Hematopoietic multipotent progenitor cell treated with erythropoietin and hydrocortisone succinate and interleukin-3 and kit ligand, for 4 days (in vitro differentiated cells): Measurements from ENCODE around the gene ATXN7.

Experiments used
- DNase-seq: peaks from one replicate; pipeline ENCODE4 v3.0.0-alpha.2; 2015

The ATXN7 gene

GRCh38 chr3:63968612-63969350 is 105.1 kb downstream of the ATXN7 start:
- DNase-seq, result no peak

GRCh38 chr3:63969876-63970275 is 106.2 kb downstream of the ATXN7 start:
- DNase-seq, result no peak

GRCh38 chr3:63970631-63971475 is 107.2 kb downstream of the ATXN7 start:
- DNase-seq, result peak; percentile 69

GRCh38 chr3:63972196-63972595 is 108.5 kb downstream of the ATXN7 start:
- DNase-seq, result no peak

- DNase-seq, result no peak
Measured at GRCh38 chr3:63972987-63973386, 109.3 kb downstream of the ATXN7 start.

GRCh38 chr3:63973406-63973805 is 109.7 kb downstream of the ATXN7 start:
- no peak for DNase-seq

- DNase-seq, result no peak
Measured at GRCh38 chr3:63974451-63974850, 110.8 kb downstream of the ATXN7 start.

- no peak for DNase-seq
Measured at GRCh38 chr3:63975723-63976122, 112.1 kb downstream of the ATXN7 start.

GRCh38 chr3:63976161-63976871 is 112.6 kb downstream of the ATXN7 start:
- peak; percentile 57 for DNase-seq

GRCh38 chr3:63976872-63977200 is 113.2 kb downstream of the ATXN7 start:
- no peak for DNase-seq

GRCh38 chr3:63977893-63978292 is 114.2 kb downstream of the ATXN7 start:
- peak; percentile 50 for DNase-seq

- DNase-seq, result peak; percentile 76
Measured at GRCh38 chr3:63979093-63979885, 115.6 kb downstream of the ATXN7 start.

- no peak for DNase-seq
Measured at GRCh38 chr3:63980019-63980418, 116.4 kb downstream of the ATXN7 start.

- DNase-seq, result no peak
Measured at GRCh38 chr3:63980830-63981498, 117.3 kb downstream of the ATXN7 start.

- DNase-seq, result no peak
Measured at GRCh38 chr3:63981980-63982379, 118.3 kb downstream of the ATXN7 start.

- no peak for DNase-seq
Measured at GRCh38 chr3:63984391-63984790, 120.7 kb downstream of the ATXN7 start.

GRCh38 chr3:63986146-63986545 is 122.5 kb downstream of the ATXN7 start:
- no peak for DNase-seq

GRCh38 chr3:63986831-63987230 is 123.2 kb downstream of the ATXN7 start:
- no peak for DNase-seq

- no peak for DNase-seq
Measured at GRCh38 chr3:63988943-63989342, 125.3 kb downstream of the ATXN7 start.

- no peak for DNase-seq
Measured at GRCh38 chr3:63990204-63990603, 126.5 kb downstream of the ATXN7 start.

GRCh38 chr3:63990733-63991132 is 127.1 kb downstream of the ATXN7 start:
- DNase-seq, result no peak

GRCh38 chr3:63991666-63992065 is 128.0 kb downstream of the ATXN7 start:
- no peak for DNase-seq
